Activated CD8-positive, alpha-beta memory T cell treated with anti-CD3 and anti-CD28 coated beads, Interleukin-2, amount 50 U/mL, for 24 hours (primary cell): ENCODE data around the gene CCSAP.
"Not testable (repeated sequence)": the region's sequence is repeated elsewhere in the genome, so short reads cannot be mapped to it uniquely, and the experiment has no call there.

Experiments
- DNase-seq: peaks from one replicate; pipeline ENCODE4 v3.0.0-alpha.2; 2020; ENCODE audit errors: extremely low read depth

Gene CCSAP

GRCh38 chr1:229364207-229365065, 21.6 kb upstream of the CCSAP start:
- DNase-seq, result no peak

- DNase-seq, result no peak
Observed at GRCh38 chr1:229363723-229364122, 20.9 kb upstream of the CCSAP start.

- DNase-seq, result no peak
Observed at GRCh38 chr1:229360420-229360819, 17.6 kb upstream of the CCSAP start.

GRCh38 chr1:229355661-229356060, 12.8 kb upstream of the CCSAP start:
- no peak for DNase-seq

- DNase-seq, result no peak
Observed at GRCh38 chr1:229354226-229354625, 11.4 kb upstream of the CCSAP start.

GRCh38 chr1:229352975-229353374, 10.1 kb upstream of the CCSAP start:
- no peak for DNase-seq

- no peak for DNase-seq
Observed at GRCh38 chr1:229349463-229350385, 6.9 kb upstream of the CCSAP start.

- no peak for DNase-seq
Observed at GRCh38 chr1:229347528-229347927, 4.7 kb upstream of the CCSAP start.

GRCh38 chr1:229344937-229345684, 2.3 kb upstream of the CCSAP start:
- no peak for DNase-seq

- no peak for DNase-seq
Observed at GRCh38 chr1:229344139-229344538, 1.3 kb upstream of the CCSAP start.

GRCh38 chr1:229341774-229342655, 832 bp downstream of the CCSAP start:
- DNase-seq, result peak; percentile 39

GRCh38 chr1:229340496-229340895, 2.4 kb downstream of the CCSAP start:
- no peak for DNase-seq

- no peak for DNase-seq
Observed at GRCh38 chr1:229339520-229339919, 3.3 kb downstream of the CCSAP start.

- DNase-seq, result no peak
Observed at GRCh38 chr1:229339086-229339485, 3.8 kb downstream of the CCSAP start.

- DNase-seq, result no peak
Observed at GRCh38 chr1:229336345-229336744, 6.5 kb downstream of the CCSAP start.

GRCh38 chr1:229334716-229335115, 8.1 kb downstream of the CCSAP start:
- no peak for DNase-seq

- no peak for DNase-seq
Observed at GRCh38 chr1:229334269-229334668, 8.6 kb downstream of the CCSAP start.

GRCh38 chr1:229328598-229329362, 14.1 kb downstream of the CCSAP start:
- DNase-seq, result no peak

GRCh38 chr1:229327765-229328164, 15.1 kb downstream of the CCSAP start:
- not testable (repeated sequence) for DNase-seq

GRCh38 chr1:229326601-229327000, 16.2 kb downstream of the CCSAP start:
- DNase-seq, result no peak
